ENCODE data around the gene CLSTN2. TPM values are rescaled to one million over a fixed set of nuclear protein-coding genes. Genes with fewer than 3 reads are reported as not detected.

The CLSTN2 gene
- total and polyA plus RNA-seq, 2 of the 8 experiments (the other 6 are each of a cell fraction or from before 2014, with no cell fraction given): 0.39 to 0.52 TPM

- no peaks in the 10 kb centered on the region; the same call in 1 of the 2 replicates for H3K23me2 ChIP-seq (ENCODE audit: low read depth, low read length)
- H2AK5ac ChIP-seq (ENCODE audit: low read depth, low read length): no peak overlapping the region
- H2BK15ac ChIP-seq (ENCODE audit: low read length): no peak overlapping the region
- DNase-seq (ENCODE audit: low read depth in 1 of 2, low spot score in 2 of 2) (no peak), FAIRE-seq (no peak)
- H2AFZ ChIP-seq (ENCODE audit: low read length): no peak overlapping the region
- peaks cover 0 to 11% (median 6%) of the 10 kb centered on the region in 4 experiments; a peak in 4 of 7 replicates for H3K4me1 ChIP-seq (replicated peaks in 1 of 4; ENCODE audit: control insufficient read depth in 3 of 4, insufficient read depth in 4 of 4, low read length in 3 of 4)
- no peaks in the 10 kb centered on the region for H3K9me3 ChIP-seq (ENCODE audit: insufficient read depth in 2 of 2, low read depth in 1 of 2, low read length in 1 of 2)
- no peak overlapping the region for H3K14ac ChIP-seq (ENCODE audit: insufficient read length)
- no peak overlapping the region for H3K56ac ChIP-seq (replicated peaks; ENCODE audit: insufficient read length, low read depth, low read length)
- no peak overlapping the region for H3K23ac ChIP-seq (ENCODE audit: insufficient read length)
- H4K8ac ChIP-seq (ENCODE audit: extremely low read depth, insufficient read depth, low read length): no peak overlapping the region
- TF ChIP-seq BRCA1 (IDR thresholded peaks at IDR 0.05; ENCODE audit: low read depth, low read length): no peak
- TF ChIP-seq SAP30 (IDR thresholded peaks at IDR 0.05; ENCODE audit: insufficient read depth, insufficient replicate concordance, low read length): no peak
- TF ChIP-seq USF2 (IDR thresholded peaks at IDR 0.05; ENCODE audit: low read length): no peak
- no peak for TF ChIP-seq SUZ12 (IDR thresholded peaks at IDR 0.05; ENCODE audit: low read length)
- no peak for TF ChIP-seq SIN3A (conservative IDR thresholded peaks at IDR 0.05 in 1 of 2, IDR thresholded peaks at IDR 0.05 in 1 of 2; ENCODE audit: low read depth in 1 of 2, low read length in 2 of 2)
- no peak for TF ChIP-seq CBX8 (IDR thresholded peaks at IDR 0.05; ENCODE audit: borderline replicate concordance, low read depth, low read length)
- no peak for TF ChIP-seq ASH2L (IDR thresholded peaks at IDR 0.05; ENCODE audit: low read length)
- no peak for TF ChIP-seq CREB1 (IDR thresholded peaks at IDR 0.05)
- 0 out of 2 replicates have a peak overlapping the region, but pooled peaks have one; percentile 24 for H3K18ac ChIP-seq (ENCODE audit: extremely low read depth, low read length)
- no peaks in the 10 kb centered on the region for H4K20me1 ChIP-seq (replicated peaks in 1 of 2; ENCODE audit: control insufficient read depth in 1 of 2, insufficient read depth in 2 of 2, low read length in 2 of 2)
- H3K79me2 ChIP-seq (ENCODE audit: control insufficient read depth in 1 of 2, insufficient read depth in 2 of 2, low read length in 2 of 2): no peaks in the 10 kb centered on the region
- H2BK5ac ChIP-seq (ENCODE audit: low read depth, low read length): no peak overlapping the region
- no peak overlapping the region for H4K5ac ChIP-seq (ENCODE audit: insufficient read length, low read depth, low read length)
- no peak overlapping the region for H3K4ac ChIP-seq (replicated peaks; ENCODE audit: insufficient read length, low read depth, low read length)
- no peak overlapping the region for H2BK120ac ChIP-seq (replicated peaks; ENCODE audit: low read depth, low read length)
- no peak overlapping the region for H3K27ac ChIP-seq (ENCODE audit: low read depth, low read length)
- H3K79me1 ChIP-seq (ENCODE audit: low read depth, low read length): no peaks in the 10 kb centered on the region
- no peak overlapping the region for H2BK20ac ChIP-seq (ENCODE audit: low read length)
- ChIA-PET CTCF (ENCODE audit: partially characterized antibody) (interaction anchor here (0.6 to 1.0 kb wide), 3 partner anchors 10 to 341 kb away, joined by 3 to 4 read pairs (median 3); no protein-coding TSS in a partner anchor), POLR2A (ENCODE audit: partially characterized antibody) (interaction anchor here (0.6 kb wide), 1 partner anchor 9 kb away, joined by 3 read pairs; no protein-coding TSS in a partner anchor)
- H4K91ac ChIP-seq (replicated peaks; ENCODE audit: insufficient read length, low read length): no peak overlapping the region
- H3K27me3 ChIP-seq (replicated peaks in 1 of 4; ENCODE audit: control insufficient read depth in 3 of 4, extremely low read depth in 1 of 4, insufficient read depth in 3 of 4, low read length in 3 of 4): no peaks in the 10 kb centered on the region; a peak in 1 of 7 replicates
- H2BK12ac ChIP-seq (ENCODE audit: low read depth, low read length): no peak overlapping the region
- H3K9ac ChIP-seq (replicated peaks in 1 of 4; ENCODE audit: extremely low read depth in 1 of 4, low read depth in 3 of 4, low read length in 3 of 4): no peak overlapping the region
- H3K36me3 ChIP-seq (ENCODE audit: control insufficient read depth in 2 of 4, insufficient read depth in 4 of 4, low read length in 3 of 4): no peaks in the 10 kb centered on the region
- H3K4me2 ChIP-seq (ENCODE audit: insufficient read depth in 1 of 2, low read depth in 2 of 2, low read length in 2 of 2): no peak overlapping the region
- 63% methylated on average over 1 of the region's 1 CpG; no CpG with 5 or more reads in 1 of the 2 experiments for WGBS, 2 experiments (ENCODE audit: extremely low coverage in 1 of 2, insufficient coverage in 1 of 2, insufficient read length in 1 of 2, insufficient replicate concordance in 2 of 2, low coverage in 1 of 2, low lambda C conversion rate in 2 of 2, missing lambda C conversion rate in 1 of 2)
- no peak overlapping the region for H3K4me3 ChIP-seq (ENCODE audit: extremely low read depth in 1 of 4, insufficient read depth in 2 of 4, low read depth in 3 of 4, low read length in 4 of 4)
Observed at GRCh38 chr3:140288595-140288994, 353.6 kb downstream of the CLSTN2 start.

Measured in H1 (cell line).